Measurements from ENCODE around the gene DCXR.

DCXR gene

GRCh38 chr17:81996757-81997441, 40.6 kb downstream of the DCXR start:
- no peak for DNase-seq (ENCODE audit: low read depth)

GRCh38 chr17:81996232-81996756, 41.2 kb downstream of the DCXR start:
- no peak for DNase-seq (ENCODE audit: low read depth)

DNA sequence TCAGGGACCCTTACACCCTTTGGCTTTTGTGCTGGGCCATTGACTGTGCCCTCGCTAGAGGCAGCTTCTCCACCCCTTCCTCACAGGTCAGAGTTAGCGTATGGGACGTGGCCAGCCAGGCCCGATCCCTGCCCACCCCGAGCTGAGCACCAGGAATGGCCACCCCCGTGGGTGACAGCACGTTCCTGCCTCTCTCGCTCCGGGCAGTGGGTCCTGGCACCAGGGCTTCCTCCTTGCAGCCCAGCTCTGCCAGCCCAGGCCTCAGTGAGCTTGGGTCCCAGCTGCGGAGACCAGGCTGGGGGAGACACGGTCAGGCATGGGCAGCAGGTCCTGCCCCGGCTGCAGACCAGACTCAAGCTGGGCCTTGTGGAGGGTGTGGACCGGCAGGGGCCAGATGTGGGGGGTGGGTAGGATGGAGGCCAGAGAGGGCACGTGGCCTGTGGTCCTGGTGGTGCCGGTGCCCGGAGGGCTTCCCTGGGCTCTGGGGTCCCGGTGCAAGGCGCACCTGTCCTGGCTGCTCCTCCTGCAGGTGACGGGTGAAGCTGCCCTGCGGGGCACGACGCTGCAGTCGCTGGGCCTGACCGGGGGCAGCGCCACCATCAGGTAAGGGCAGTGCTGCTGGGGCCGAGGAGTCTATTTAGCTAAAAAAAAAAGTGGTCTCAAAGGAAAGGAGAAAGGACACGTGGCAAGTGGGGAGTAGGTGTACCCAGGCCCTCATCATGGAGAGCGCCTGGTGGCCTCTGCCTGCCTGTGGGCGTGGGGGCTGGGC, 41.9 kb downstream of the DCXR start:
- no peak for DNase-seq (ENCODE audit: low read depth)

DNA sequence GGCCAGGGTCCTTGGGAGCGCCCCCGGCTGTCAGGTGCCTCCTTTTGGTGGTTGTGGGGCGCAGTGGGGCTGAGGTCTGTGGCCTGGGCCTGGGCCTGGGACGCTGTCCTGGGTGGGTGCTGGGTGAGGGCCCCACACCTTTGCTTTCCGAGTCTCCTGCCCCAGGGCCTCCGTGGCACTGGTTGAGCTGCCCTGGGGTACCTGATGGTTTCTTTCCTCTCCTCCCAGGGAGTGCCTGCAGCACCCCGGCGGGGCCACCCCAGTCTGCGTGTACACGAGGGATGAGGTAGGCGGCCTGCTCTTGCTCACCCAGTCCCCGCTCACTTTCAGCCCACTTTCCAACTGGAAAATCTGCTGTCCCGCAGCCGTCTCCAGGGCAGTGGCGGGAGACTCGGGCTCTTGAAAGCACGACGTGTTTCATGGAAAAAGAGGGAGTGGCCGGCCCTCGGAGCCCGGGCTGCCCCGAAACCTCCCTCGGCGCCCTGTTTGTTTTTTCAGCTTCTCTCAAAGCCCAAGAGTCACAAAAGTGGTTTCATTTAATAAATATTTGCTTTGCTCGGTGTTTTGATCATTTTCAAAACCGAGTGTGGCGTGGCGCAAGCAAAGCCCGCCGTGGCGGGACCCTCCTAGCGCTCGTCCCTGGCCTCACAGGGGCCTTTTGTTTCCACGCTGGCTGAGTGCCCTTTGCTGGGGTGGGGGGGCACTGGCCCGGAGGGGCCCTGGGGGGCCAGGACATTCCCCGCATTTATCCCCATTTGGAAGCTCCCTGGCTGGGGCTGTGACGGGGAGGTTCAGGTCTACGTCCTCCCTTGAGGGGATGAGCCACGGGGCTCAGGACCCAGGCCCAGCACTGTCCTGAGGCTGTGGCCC, 42.7 kb downstream of the DCXR start:
- DNase-seq (ENCODE audit: low read depth) = no peak

DNA sequence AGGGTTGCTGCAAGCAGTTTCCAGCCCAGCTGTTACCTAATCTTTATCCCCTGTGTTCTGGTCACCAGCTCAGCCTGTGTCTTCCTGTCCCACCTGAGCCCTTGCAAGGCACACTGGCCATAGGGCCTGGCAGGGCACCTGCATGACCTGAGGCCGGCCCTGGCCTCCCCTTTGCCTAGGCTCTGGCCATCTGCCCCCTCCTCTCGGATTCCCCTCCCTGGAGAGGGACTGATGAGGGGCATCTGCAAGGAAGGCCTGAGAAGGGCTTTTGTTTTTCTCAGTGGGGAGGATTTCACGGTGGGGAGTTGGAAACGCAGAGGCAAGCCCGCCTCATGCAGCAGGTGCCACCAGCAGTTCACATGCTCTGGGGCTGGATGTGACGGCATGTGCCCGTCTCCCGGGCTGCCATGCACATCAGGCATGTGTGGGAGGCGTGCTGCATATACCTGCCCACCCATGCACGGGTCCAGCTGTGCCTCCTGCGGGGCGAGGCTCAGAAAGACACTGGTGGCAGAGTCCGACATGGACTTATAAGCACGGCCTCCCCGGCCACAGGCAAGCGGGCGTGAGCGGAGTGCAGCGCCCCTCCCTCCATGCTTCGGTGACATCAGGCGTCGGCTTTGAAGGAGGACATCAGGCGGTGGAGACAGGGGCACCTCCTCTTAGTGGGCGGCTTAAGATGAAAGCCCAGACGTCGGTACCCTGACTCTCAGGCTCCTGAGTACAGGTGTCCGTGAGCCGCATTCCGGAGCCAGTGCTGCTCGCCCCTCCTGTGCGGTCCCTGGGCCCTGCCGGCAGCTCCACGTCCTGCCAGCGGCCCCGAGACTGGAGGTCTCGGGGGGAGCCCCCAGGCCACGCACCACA, 43.5 kb downstream of the DCXR start:
- no peak for DNase-seq (ENCODE audit: low read depth)

DNA sequence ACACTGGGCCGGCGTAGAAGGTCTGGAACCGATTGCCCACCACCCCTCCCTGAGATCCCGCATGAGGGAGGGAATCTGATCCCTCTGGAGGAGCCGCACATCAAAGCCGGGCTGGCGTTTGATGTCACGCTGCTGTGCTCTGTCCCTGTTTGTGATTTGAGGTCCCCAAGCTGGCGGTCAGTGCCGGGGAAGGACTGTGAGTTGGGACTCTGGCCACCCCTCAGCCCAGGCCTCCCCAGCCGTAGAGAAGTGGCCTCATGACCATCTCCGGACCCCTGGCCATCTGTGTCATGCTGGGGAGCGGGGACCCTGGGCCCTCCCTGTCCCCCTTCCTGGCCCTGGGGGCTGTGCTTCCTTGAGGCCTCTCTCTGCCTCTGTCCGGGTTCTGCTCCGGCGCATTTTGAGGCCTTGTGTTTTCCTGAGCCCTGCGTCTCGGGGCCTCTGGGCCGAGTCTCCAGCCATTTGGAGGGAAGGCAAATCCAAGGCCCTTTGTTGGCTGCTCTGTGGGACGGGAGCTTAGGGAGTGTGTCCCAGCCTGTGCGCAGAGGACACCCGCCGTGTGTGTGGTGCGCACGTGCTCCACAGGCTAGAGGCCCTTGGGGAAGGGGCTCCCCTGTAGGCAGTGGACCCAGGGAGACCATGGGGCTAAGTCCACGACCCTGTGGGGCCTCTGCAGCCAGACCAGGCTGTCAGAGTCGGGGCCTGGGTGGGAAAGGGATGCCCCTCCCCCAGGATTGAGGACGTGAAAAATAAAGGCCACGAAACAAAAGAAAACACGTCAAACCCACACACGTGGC, 45.0 kb downstream of the DCXR start:
- no peak for DNase-seq (ENCODE audit: low read depth)

GRCh38 chr17:81991684-81992305, 45.7 kb downstream of the DCXR start:
- peak; percentile 29 for DNase-seq (ENCODE audit: low read depth)

- DNase-seq (ENCODE audit: low read depth) = no peak
Measured at GRCh38 chr17:81990836-81991683, 46.4 kb downstream of the DCXR start.

DNA sequence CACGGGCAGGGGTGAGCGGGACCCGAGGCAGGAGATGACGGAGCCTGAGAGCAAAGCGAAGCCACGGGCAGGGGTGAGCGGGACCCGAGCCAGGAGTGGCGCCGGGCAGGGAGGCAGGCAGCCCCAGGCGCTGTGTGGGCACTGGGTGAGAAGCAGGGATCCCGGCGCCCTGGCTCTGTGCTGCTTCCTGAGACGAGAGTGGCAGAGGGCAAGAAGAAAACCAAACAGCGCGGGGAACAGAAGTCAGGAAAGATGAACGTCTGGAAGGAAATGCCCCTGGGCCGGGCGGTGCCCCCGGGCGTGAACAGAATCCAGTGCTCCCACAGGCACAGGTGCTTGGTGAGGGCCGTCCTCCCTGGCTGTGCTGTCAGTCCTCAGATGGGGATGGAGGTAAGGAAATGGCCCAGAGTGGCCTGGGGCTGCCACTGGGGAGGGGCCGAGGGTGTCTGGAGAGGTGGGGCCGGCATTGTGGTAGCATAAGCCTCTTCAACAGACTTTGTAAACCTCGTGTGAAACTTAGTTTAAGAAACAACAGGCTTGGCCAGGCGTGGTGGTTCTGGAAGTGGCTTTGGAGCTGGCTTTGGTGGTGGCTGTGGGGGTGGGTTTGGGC, 50.2 kb downstream of the DCXR start:
- no peak for DNase-seq (ENCODE audit: low read depth)

DNA sequence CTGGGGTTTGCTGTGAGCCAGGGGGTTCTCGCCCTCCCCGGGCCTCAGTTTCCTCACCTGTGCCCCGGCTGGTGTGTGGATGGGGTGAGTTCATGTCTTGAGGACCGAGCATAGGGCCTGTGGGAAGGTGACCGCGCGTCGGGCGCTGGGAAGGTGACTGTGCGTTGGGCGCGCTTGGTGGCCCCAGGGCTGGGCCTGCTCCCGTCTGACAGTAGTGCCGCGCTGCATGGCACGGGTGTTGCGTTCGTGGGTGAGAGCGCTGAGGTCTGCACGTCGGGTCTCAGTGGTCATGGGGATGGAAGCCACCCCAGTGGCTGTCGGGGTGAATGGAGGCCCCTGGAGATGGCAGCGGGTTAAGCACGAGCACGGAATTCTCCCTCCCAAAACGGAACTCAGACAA, 50.9 kb downstream of the DCXR start:
- no peak for DNase-seq (ENCODE audit: low read depth)
